ENCODE measurements around the gene RAET1G. TPM values are rescaled to one million over a fixed set of nuclear protein-coding genes. Genes with fewer than 3 reads are reported as not detected.

Gene RAET1G
- total RNA-seq, 3 donors from 2014 or later (not counting 1 experiment from before 2014, with no cell fraction given), result 0.43 TPM; not detected in 2

- no peak within 1 kb of the TSS for H3K4me3 Mint-ChIP-seq
Observed at GRCh38 chr6:149897855-149898744, 24.8 kb downstream of the RAET1G start, which contains the start of gene RAET1E. TSS of gene RAET1E (minus strand) at chr6:149898113. CDS start at chr6:149890901, 7,212 bp downstream.

GRCh38 chr6:149897015-149897697, 25.8 kb downstream of the RAET1G start:
- H3K27me3 ChIP-seq (ENCODE audit: control insufficient read depth, insufficient read depth, low read length), result no peaks in the 10 kb centered on the region
- Mint-ChIP-seq H3K27me3 (ENCODE audit: low read depth in 2 of 2) (peaks cover 12 to 23% of the 10 kb centered on the region in 2 donors), H3K36me3 (no peaks in the 10 kb centered on the region), H3K4me1 (peaks cover 0 to 6% of the 10 kb centered on the region in 2 donors), H3K9me3 (no peaks in the 10 kb centered on the region), H3K27ac (no peak overlapping the region), H3K4me3 (no peak overlapping the region)
- ATAC-seq (peak in 1 of 3 donors; percentile 15), DNase-seq (no peak)
- H3K36me3 ChIP-seq (ENCODE audit: control insufficient read depth, insufficient read depth, low read length), result no peaks in the 10 kb centered on the region
- TF ChIP-seq CTCF (IDR thresholded peaks at IDR 0.05), result no peak
- WGBS (ENCODE audit: insufficient coverage), result 90% methylated on average over 11 of the region's 13 CpGs
- intact Hi-C loops (cut with micrococcal nuclease), result no loop called here
- no peak overlapping the region for H3K27ac ChIP-seq (ENCODE audit: low read length)
- H3K4me3 ChIP-seq (ENCODE audit: low read length), result no peak overlapping the region
- no peaks in the 10 kb centered on the region for H3K4me1 ChIP-seq (ENCODE audit: control insufficient read depth, insufficient read depth, low read length)
- no peaks in the 10 kb centered on the region for H3K9me3 ChIP-seq (ENCODE audit: control insufficient read depth, insufficient read depth, low read length)

More at GRCh38 chr6:149897855-149898744, 24.8 kb downstream of the RAET1G start, which contains the start of gene RAET1E:
- H3K4me1 ChIP-seq (ENCODE audit: control insufficient read depth, insufficient read depth, low read length), result no peaks in the 10 kb centered on the region
- Mint-ChIP-seq H3K27ac (no peak within 1 kb of the TSS), H3K4me1 (peaks cover 0 to 6% of the 10 kb centered on the region in 2 donors), H3K9me3 (no peaks in the 10 kb centered on the region), H3K36me3 (no peaks in the 10 kb centered on the region), H3K27me3 (ENCODE audit: low read depth in 2 of 2) (peaks cover 15 to 16% of the 10 kb centered on the region in 2 donors)
- H3K27ac ChIP-seq (ENCODE audit: low read length), result no peak within 1 kb of the TSS
- no peak for TF ChIP-seq CTCF (IDR thresholded peaks at IDR 0.05)
- no peaks in the 10 kb centered on the region for H3K36me3 ChIP-seq (ENCODE audit: control insufficient read depth, insufficient read depth, low read length)
- DNase-seq, result no peak
- intact Hi-C loops (cut with micrococcal nuclease), result no loop called here
- ATAC-seq, result no peak
- 85% methylated on average over 17 of the region's 17 CpGs for WGBS (ENCODE audit: insufficient coverage)
- H3K9me3 ChIP-seq (ENCODE audit: control insufficient read depth, insufficient read depth, low read length), result no peaks in the 10 kb centered on the region
- H3K4me3 ChIP-seq (ENCODE audit: low read length), result no peak within 1 kb of the TSS
- no peaks in the 10 kb centered on the region for H3K27me3 ChIP-seq (ENCODE audit: control insufficient read depth, insufficient read depth, low read length)

- H3K4me1 Mint-ChIP-seq, result peaks cover 0 to 6% of the 10 kb centered on the region in 2 donors
- ATAC-seq (peak in 1 of 3 donors; percentile 14), DNase-seq (no peak)
- Histone ChIP-seq H3K36me3 (ENCODE audit: control insufficient read depth, insufficient read depth, low read length) (no peaks in the 10 kb centered on the region), H3K4me1 (ENCODE audit: control insufficient read depth, insufficient read depth, low read length) (no peaks in the 10 kb centered on the region), H3K9me3 (ENCODE audit: control insufficient read depth, insufficient read depth, low read length) (no peaks in the 10 kb centered on the region), H3K27me3 (ENCODE audit: control insufficient read depth, insufficient read depth, low read length) (no peaks in the 10 kb centered on the region), H3K4me3 (ENCODE audit: low read length) (no peak overlapping the region), H3K27ac (ENCODE audit: low read length) (no peak overlapping the region)
- TF ChIP-seq CTCF (IDR thresholded peaks at IDR 0.05), result no peak
- no peaks in the 10 kb centered on the region for H3K36me3 Mint-ChIP-seq
- H3K9me3 Mint-ChIP-seq, result no peaks in the 10 kb centered on the region
- intact Hi-C loops (cut with micrococcal nuclease), result no loop called here
- no peak overlapping the region for H3K4me3 Mint-ChIP-seq
- H3K27ac Mint-ChIP-seq, result no peak overlapping the region
- H3K27me3 Mint-ChIP-seq (ENCODE audit: low read depth in 2 of 2), result peaks cover 12 to 23% of the 10 kb centered on the region in 2 donors
- 79% methylated on average over 3 of the region's 3 CpGs for WGBS (ENCODE audit: insufficient coverage)
Observed at GRCh38 chr6:149896491-149896890, 26.4 kb downstream of the RAET1G start.

All from natural killer cell (primary cell).